IPS-18a (cell line): ENCODE results near the gene FGF5.
"Not testable (repeated sequence)": the region's sequence is repeated elsewhere in the genome, so short reads cannot be mapped to it uniquely, and the experiment has no call there.

Source experiments
- H3K27ac ChIP-seq: one replicate; pipeline ENCODE4 v1.5.1; 2013; ENCODE audit warnings: low read length
- H3K27me3 ChIP-seq: one replicate; pipeline ENCODE4 v1.6.1; 2013; ENCODE audit warnings: mild to moderate bottlenecking, low read length; ENCODE audit not compliant: control insufficient read depth, insufficient read depth
- H3K36me3 ChIP-seq: one replicate; pipeline ENCODE4 v1.6.1; 2013; ENCODE audit warnings: low read depth, low read length; ENCODE audit not compliant: control insufficient read depth
- H3K4me1 ChIP-seq: one replicate; pipeline ENCODE4 v1.6.1; 2013; ENCODE audit warnings: low read depth, low read length; ENCODE audit not compliant: control insufficient read depth
- H3K4me3 ChIP-seq: one replicate; pipeline ENCODE4 v1.5.1; 2013; ENCODE audit warnings: low read length
- H3K9ac ChIP-seq: one replicate; pipeline ENCODE4 v1.6.1; 2013; ENCODE audit warnings: mild to moderate bottlenecking, low read length, moderate library complexity
- H3K9me3 ChIP-seq: one replicate; pipeline ENCODE4 v1.6.1; 2013; ENCODE audit warnings: low read depth, low read length; ENCODE audit not compliant: control insufficient read depth

Gene FGF5

DNA sequence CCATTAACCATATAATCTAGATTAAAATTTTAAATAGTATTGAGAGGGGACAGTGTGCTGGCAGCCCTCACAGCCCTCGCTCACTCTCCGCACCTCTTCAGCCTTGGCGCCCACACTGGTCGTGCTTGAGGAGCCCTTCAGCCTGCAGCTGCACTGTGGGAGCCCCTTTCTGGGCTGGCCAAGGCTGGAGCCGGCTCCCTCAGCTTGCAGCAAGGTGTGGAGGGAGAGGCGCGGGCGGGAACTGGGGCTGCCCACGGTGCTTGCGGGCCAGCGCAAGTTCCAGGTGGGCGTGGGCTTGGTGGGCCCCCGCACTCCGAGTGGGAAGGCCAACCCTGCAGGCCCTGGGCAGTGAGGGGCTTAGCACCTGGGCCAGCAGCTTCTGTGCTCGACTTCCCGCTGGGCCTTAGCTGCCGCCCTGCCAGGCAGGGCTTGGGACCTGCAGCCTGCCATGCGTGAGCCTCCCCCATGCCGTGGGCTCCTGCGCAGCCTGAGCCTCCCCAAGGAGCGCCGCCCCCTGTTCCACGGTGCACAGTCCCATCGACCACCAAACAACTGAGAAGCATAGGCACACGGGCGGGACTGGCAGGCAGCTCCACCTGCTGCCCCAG, 36.3 kb downstream of the FGF5 start:
- Histone ChIP-seq H3K9ac (no peak overlapping the region), H3K27ac (no peak overlapping the region), H3K27me3 (no peaks in the 10 kb centered on the region), H3K36me3 (no peaks in the 10 kb centered on the region), H3K4me3 (no peak overlapping the region), H3K9me3 (no peaks in the 10 kb centered on the region), H3K4me1 (peaks cover 11% of the 10 kb centered on the region)

DNA sequence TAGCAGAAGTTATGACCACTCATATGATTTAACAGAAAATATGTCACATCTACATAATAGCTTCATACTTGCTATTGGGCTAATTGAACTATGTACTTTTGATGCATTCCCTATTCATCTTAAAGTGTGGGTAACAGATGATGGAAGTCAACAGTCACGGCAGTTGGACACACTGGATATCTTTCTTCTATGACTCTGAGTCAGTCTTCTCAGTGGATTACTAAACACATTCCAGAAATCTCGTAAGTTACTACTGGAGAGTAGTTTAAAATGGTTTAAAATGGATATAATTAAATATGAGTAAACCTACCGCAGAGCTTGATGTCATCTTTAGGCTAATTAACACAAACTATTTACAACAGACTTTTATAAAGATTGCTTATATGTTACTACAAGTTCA, 39.0 kb downstream of the FGF5 start:
- H3K9me3 ChIP-seq, result no peaks in the 10 kb centered on the region
- H3K27ac ChIP-seq, result no peak overlapping the region
- no peak overlapping the region for H3K9ac ChIP-seq
- H3K27me3 ChIP-seq, result no peaks in the 10 kb centered on the region
- H3K4me3 ChIP-seq, result no peak overlapping the region
- peaks cover 19% of the 10 kb centered on the region for H3K4me1 ChIP-seq
- H3K36me3 ChIP-seq, result no peaks in the 10 kb centered on the region

DNA sequence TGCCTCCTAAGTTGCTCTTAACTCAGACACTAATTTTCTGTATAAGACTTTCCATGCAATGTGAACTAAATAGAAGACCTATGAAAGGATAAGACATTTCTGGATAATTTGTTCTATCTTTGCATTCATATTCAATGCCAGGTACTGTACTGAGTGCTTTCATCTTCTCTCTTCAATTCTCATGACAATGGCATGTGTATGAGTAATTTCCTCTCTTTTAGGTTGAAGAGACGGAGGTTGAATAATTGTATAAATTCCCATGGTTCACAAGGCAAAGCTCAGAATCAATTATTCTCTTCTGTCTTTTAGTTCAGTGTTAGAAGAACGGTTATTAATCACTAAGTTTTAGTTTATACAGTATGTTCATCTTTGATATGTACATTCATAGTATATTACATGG, 39.8 kb downstream of the FGF5 start:
- H3K9ac ChIP-seq, result no peak overlapping the region
- H3K36me3 ChIP-seq, result no peaks in the 10 kb centered on the region
- H3K9me3 ChIP-seq, result no peaks in the 10 kb centered on the region
- peaks cover 19% of the 10 kb centered on the region for H3K4me1 ChIP-seq
- H3K27me3 ChIP-seq, result no peaks in the 10 kb centered on the region
- no peak overlapping the region for H3K27ac ChIP-seq
- no peak overlapping the region for H3K4me3 ChIP-seq

DNA sequence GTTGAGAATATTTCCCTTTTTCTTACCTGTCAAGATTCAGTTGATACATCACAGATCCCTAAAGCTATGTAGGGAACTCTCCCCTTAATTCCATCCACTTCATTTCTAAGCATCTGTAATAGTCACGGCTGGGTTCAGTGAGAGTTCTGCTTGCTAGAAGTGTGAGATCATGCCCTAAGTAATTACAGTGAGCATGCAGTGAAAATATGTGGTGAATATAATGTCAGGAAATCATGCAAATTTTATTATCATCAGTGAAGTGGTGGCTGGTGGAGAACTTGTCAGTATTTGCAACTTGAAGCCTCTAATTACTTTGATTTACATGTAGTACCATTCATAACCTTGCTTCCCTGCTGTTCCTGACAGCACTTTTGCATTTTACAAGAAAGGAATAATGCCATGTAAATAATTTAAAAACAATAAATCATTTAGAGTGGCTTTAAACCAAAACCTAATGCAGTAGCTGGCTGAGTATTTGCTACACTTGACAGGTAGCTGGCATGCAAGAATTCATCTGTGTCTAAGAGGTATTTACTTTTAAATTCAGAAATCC, 40.8 kb downstream of the FGF5 start:
- H3K36me3 ChIP-seq, result no peaks in the 10 kb centered on the region
- no peak overlapping the region for H3K9ac ChIP-seq
- no peak overlapping the region for H3K27ac ChIP-seq
- H3K9me3 ChIP-seq, result no peaks in the 10 kb centered on the region
- peaks cover 19% of the 10 kb centered on the region for H3K4me1 ChIP-seq
- H3K27me3 ChIP-seq, result no peaks in the 10 kb centered on the region
- H3K4me3 ChIP-seq, result no peak overlapping the region

DNA sequence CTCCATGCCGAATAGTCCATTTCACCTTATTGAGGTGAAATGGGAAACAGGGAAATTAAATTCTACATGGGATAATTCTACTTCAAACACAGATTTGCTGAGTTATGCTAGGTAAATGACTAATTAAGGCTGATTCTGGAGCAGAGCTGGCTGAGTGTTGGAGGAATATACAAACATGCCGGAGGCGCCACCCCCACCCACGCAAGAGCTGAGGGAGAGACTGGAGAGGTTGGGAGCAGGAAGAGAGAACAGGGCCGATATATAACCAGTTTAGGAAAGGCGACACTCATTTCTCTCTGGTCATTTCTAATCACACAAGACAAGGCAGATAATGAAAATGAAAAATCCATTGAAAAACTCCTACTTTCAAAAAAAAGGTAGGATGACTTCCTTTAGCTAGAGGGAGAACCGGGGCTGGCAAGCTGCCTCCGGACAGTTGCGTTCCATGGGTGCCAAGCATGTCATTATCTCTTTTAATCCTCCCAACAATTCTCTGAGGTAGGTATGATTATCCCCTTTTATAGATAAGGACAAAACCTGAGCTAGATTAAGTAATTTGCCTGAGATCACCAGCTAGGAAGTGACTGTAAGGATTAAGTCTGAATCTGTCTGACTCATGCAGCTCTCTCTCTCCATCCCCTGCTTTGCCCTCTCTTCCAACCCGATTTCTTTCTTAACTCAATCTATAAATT, 41.5 kb downstream of the FGF5 start:
- Histone ChIP-seq H3K4me1 (peaks cover 19% of the 10 kb centered on the region), H3K9me3 (no peaks in the 10 kb centered on the region), H3K27me3 (no peaks in the 10 kb centered on the region), H3K9ac (no peak overlapping the region), H3K27ac (no peak overlapping the region), H3K36me3 (no peaks in the 10 kb centered on the region), H3K4me3 (no peak overlapping the region)

DNA sequence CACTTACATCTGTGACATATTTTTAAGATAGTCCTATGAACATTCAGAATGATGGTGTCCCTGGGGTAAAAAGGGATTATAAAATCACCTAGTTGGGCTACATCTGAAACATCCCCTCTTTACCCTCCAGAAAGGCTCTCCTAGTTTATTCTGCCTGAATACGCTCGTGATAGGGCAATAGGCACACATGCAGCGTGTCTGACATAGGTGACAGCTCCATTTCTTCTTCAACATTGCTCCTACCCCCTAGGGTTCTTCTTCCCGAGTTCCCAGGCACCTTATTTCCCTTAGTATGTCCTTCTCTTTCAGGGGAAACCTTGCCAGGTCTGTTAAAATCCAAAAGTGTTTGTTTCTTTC, 42.0 kb downstream of the FGF5 start:
- no peak overlapping the region for H3K4me3 ChIP-seq
- peaks cover 19% of the 10 kb centered on the region for H3K4me1 ChIP-seq
- H3K36me3 ChIP-seq, result no peaks in the 10 kb centered on the region
- H3K27me3 ChIP-seq, result no peaks in the 10 kb centered on the region
- no peaks in the 10 kb centered on the region for H3K9me3 ChIP-seq
- H3K9ac ChIP-seq, result no peak overlapping the region
- no peak overlapping the region for H3K27ac ChIP-seq

DNA sequence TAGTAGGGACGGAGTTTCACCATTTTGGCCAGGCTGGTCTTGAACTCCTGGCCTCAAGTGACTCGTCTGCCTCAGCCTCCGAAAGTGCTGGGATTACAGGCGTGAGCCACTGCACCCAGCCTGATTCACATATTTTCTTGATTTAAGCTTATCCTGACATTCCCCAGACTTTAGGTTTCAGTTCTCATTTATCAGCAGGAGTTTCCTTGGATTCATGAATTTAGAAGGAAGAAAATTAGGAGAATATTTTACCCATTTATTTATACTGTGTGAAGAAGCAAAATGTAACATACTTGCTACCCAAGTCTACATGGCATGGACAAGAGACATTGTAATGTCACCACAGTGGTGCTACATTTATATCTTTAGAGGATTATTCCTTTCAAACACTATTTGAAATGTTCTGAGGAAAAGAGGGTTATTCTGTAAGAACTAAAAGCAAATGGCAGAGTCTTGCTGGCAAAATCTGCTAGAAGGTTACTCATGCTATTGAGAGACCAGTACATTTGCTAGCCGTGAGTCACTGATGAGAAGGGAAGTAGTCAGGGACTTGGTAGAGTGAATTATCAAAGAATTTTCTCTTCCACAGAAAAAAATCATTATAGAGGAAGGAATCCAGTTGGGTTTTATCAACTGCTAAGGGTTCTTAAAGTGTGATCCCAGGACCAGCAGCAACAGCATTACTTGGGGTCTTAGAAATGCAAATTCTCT, 43.0 kb downstream of the FGF5 start:
- H3K9ac ChIP-seq, result no peak overlapping the region
- no peaks in the 10 kb centered on the region for H3K27me3 ChIP-seq

DNA sequence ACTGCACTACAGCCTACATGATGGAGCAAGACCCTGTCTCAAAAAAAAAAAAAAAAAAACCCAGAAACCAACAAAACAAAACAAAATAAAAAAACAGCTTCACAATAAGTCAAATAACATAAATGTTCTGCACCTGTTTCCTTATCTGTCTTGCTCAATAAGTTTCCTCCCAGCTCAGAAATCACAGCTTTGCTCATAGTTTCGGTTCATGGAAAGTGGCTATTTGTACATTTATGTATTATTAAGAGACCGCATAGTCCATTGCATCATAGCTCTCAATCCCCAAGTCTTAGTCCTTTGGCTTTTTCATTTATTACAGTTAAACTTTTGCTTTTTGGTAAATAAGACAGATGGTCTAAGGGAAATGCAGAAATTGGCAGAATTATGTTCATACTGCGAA, 44.7 kb downstream of the FGF5 start:
- no peaks in the 10 kb centered on the region for H3K27me3 ChIP-seq
- H3K4me1 ChIP-seq, result peaks cover 16% of the 10 kb centered on the region
- H3K27ac ChIP-seq, result no peak overlapping the region
- no peak overlapping the region for H3K9ac ChIP-seq
- no peak overlapping the region for H3K4me3 ChIP-seq
- H3K9me3 ChIP-seq, result no peaks in the 10 kb centered on the region
- H3K36me3 ChIP-seq, result no peaks in the 10 kb centered on the region

More for the DNA sequence above, 43.0 kb downstream of the FGF5 start:
- Histone ChIP-seq H3K36me3 (no peaks in the 10 kb centered on the region), H3K9me3 (no peaks in the 10 kb centered on the region), H3K4me1 (peaks cover 19% of the 10 kb centered on the region), H3K27ac (no peak overlapping the region), H3K4me3 (no peak overlapping the region)

DNA sequence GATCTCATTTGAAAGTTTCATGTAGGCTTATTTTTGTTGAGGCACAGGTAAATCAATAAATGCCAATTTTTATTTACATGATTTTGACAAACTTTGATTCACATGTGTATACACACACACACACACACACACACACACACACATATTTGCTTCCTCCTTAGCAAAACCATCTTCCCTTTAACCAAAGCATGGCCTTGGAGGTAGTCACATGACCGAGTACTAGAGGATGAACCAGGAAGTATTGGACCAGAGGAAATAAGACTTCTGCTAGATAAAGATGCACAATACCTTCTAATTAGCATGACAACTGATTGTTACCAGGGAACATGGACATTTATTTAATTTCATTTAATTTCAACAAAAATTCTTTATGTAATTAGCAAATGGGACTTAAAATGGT, 45.7 kb downstream of the FGF5 start:
- Histone ChIP-seq H3K4me3 (no peak overlapping the region), H3K27me3 (no peaks in the 10 kb centered on the region), H3K36me3 (no peaks in the 10 kb centered on the region), H3K27ac (no peak overlapping the region), H3K9me3 (no peaks in the 10 kb centered on the region), H3K9ac (no peak overlapping the region), H3K4me1 (peaks cover 14% of the 10 kb centered on the region)

DNA sequence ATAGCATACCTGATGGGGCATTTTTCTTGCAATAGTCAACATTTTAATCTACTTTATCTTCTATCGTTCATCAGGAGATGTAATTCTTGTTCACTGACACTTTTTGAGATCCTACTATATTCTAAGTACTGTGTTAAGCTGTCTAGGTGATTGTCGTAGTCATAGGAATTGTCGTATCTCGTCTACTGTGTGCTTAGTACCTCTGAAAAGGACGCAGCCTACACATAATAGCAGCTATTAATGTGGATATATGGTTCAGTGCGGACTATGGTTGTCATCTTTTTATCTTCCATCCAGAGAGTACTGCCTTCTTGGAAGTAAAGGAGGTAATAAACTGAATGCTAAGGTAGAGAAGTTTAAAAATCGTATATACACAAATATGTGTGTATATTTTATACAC, 47.2 kb downstream of the FGF5 start:
- H3K9me3 ChIP-seq, result no peaks in the 10 kb centered on the region
- H3K4me3 ChIP-seq, result no peak overlapping the region
- H3K27ac ChIP-seq, result no peak overlapping the region
- H3K9ac ChIP-seq, result no peak overlapping the region
- H3K36me3 ChIP-seq, result no peaks in the 10 kb centered on the region
- H3K27me3 ChIP-seq, result no peaks in the 10 kb centered on the region
- H3K4me1 ChIP-seq, result no peaks in the 10 kb centered on the region

DNA sequence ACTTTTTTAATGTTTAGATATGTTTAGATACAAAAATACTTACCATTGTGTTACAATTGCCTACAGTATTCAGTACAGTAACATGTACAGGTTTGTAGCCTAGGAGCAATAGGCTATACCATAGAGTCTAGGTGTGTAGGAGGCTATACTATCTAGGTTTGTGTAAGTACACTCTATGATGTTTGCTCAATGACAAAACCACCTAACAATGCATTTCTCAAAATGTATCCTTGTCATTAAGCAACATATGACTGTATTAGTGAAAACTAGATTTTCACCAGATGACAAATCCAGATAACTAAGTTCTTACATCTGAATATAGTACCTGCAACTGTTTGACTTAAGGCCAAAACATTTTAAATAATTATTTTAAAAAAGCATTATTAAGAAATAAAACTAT, 49.4 kb downstream of the FGF5 start:
- H3K9me3 ChIP-seq, H3K9ac ChIP-seq, H3K4me1 ChIP-seq, H3K36me3 ChIP-seq, H3K27me3 ChIP-seq, H3K27ac ChIP-seq, H3K4me3 ChIP-seq: not testable (repeated sequence)
